Osteoblast (primary cell): ENCODE data around the gene FAP. TPM values are rescaled to one million over a fixed set of nuclear protein-coding genes. Genes with fewer than 3 reads are reported as not detected.
A peak's percentile ranks its signal among the peaks of the same experiment; 100 is the strongest.

Source experiments
- DNase-seq: peaks from one replicate; pipeline ENCODE4 v3.0.0; 2011; ENCODE audit warnings: low spot score, mixed read lengths; ENCODE audit not compliant: insufficient read length; ENCODE audit errors: missing footprints
- H2AFZ ChIP-seq: 2 replicates; pipeline ENCODE4 v1.6.0; 2011; ENCODE audit warnings: mild to moderate bottlenecking, low read length
- H3K27ac ChIP-seq: 2 replicates; pipeline ENCODE4 v1.5.1; 2011; ENCODE audit warnings: mild to moderate bottlenecking, low read depth, low read length, moderate library complexity
- H3K27me3 ChIP-seq: 2 replicates; pipeline ENCODE4 v1.6.0; 2012; ENCODE audit warnings: mild to moderate bottlenecking, control low read depth, inconsistent platforms, low read length, moderate library complexity; ENCODE audit not compliant: insufficient read depth
- H3K36me3 ChIP-seq: 2 replicates; pipeline ENCODE4 v1.5.1; 2011; ENCODE audit warnings: mild to moderate bottlenecking, low read length, control low read depth, moderate library complexity; ENCODE audit not compliant: insufficient read depth
- H3K4me1 ChIP-seq: 2 replicates; pipeline ENCODE4 v1.5.1; 2011; ENCODE audit warnings: mild to moderate bottlenecking, low read length, control low read depth, moderate library complexity; ENCODE audit not compliant: insufficient read depth
- H3K4me2 ChIP-seq: 2 replicates; pipeline ENCODE4 v1.6.0; 2011; ENCODE audit warnings: mild to moderate bottlenecking, low read length; ENCODE audit not compliant: insufficient read depth
- H3K4me3 ChIP-seq: fragments of 200-600 bp; sonication (generic); 3 replicates; pipeline ENCODE4 v1.5.1; 2012; ENCODE audit warnings: mild to moderate bottlenecking, low read length, inconsistent platforms; ENCODE audit not compliant: insufficient read depth
- H3K79me2 ChIP-seq: 2 replicates; pipeline ENCODE4 v1.6.0; 2012; ENCODE audit warnings: mild to moderate bottlenecking, low read length, control low read depth, inconsistent platforms; ENCODE audit not compliant: insufficient read depth
- H3K9me3 ChIP-seq: 2 replicates; pipeline ENCODE4 v1.5.1; 2011; ENCODE audit warnings: low read depth, low read length, control low read depth
- H4K20me1 ChIP-seq: 2 replicates; pipeline ENCODE4 v1.6.0; 2012; ENCODE audit warnings: mild to moderate bottlenecking, low read length, control low read depth; ENCODE audit not compliant: insufficient read depth
- total RNA-seq: library from RNA; depleted of rRNA; stranded (reverse); fragments of >200 nt; gene quantifications from 2 replicates; pipeline ENCODE4 v1.2.3, GENCODE V29; 2012
- TF ChIP-seq, protein P1 (sequence below): IDR thresholded peaks from 2 replicates; pipeline ENCODE4 v1.5.1; 2011; ENCODE audit warnings: mild to moderate bottlenecking, low read depth, low read length, moderate library complexity; ENCODE audit errors: extremely low read depth

The FAP gene
- total RNA-seq, 1 donor = 464 TPM

GRCh38 chr2:162252153-162252552 is 8.9 kb upstream of the FAP start:
- H2AFZ ChIP-seq = no peak overlapping the region
- no peaks in the 10 kb centered on the region for H4K20me1 ChIP-seq

DNA sequence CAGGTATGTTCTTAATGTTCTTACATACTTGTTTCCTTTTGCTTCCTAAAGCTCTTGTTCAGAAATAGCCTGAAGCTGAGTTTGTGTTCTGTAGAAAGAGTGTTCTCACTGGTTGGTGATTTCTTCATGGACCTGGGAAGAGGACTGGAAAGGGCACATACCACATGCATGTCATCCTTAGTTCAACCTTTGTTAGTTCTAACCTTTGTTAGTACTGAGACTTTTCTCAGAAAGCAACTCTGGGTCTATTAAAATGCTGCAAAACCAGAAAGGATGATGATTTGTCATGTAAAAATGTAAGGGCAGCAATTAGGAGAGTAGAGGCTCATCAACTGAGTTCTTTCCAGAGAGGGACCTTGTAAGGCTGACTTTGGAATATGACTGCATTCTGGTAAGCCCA is 2.5 kb upstream of the FAP start:
- Histone ChIP-seq H3K79me2 (peaks cover 22% of the 10 kb centered on the region), H3K36me3 (peaks cover 2% of the 10 kb centered on the region), H3K4me2 (peak overlapping the region; percentile 45), H3K27me3 (no peaks in the 10 kb centered on the region), H3K27ac (peak overlapping the region; percentile 95), H4K20me1 (no peaks in the 10 kb centered on the region), H2AFZ (no peak overlapping the region), H3K4me1 (peaks cover 37% of the 10 kb centered on the region), H3K9me3 (no peaks in the 10 kb centered on the region), H3K4me3 (no peak overlapping the region)
- TF ChIP-seq, protein P1, sequence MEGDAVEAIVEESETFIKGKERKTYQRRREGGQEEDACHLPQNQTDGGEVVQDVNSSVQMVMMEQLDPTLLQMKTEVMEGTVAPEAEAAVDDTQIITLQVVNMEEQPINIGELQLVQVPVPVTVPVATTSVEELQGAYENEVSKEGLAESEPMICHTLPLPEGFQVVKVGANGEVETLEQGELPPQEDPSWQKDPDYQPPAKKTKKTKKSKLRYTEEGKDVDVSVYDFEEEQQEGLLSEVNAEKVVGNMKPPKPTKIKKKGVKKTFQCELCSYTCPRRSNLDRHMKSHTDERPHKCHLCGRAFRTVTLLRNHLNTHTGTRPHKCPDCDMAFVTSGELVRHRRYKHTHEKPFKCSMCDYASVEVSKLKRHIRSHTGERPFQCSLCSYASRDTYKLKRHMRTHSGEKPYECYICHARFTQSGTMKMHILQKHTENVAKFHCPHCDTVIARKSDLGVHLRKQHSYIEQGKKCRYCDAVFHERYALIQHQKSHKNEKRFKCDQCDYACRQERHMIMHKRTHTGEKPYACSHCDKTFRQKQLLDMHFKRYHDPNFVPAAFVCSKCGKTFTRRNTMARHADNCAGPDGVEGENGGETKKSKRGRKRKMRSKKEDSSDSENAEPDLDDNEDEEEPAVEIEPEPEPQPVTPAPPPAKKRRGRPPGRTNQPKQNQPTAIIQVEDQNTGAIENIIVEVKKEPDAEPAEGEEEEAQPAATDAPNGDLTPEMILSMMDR = no peak
- DNase-seq = no peak

More at GRCh38 chr2:162252153-162252552, 8.9 kb upstream of the FAP start:
- Histone ChIP-seq H3K9me3 (no peaks in the 10 kb centered on the region), H3K4me2 (no peak overlapping the region), H3K36me3 (no peaks in the 10 kb centered on the region), H3K79me2 (no peaks in the 10 kb centered on the region), H3K27ac (no peak overlapping the region), H3K4me3 (no peak overlapping the region), H3K4me1 (peaks cover 11% of the 10 kb centered on the region), H3K27me3 (no peaks in the 10 kb centered on the region)
- DNase-seq = no peak
- TF ChIP-seq, protein P1 = no peak

DNA sequence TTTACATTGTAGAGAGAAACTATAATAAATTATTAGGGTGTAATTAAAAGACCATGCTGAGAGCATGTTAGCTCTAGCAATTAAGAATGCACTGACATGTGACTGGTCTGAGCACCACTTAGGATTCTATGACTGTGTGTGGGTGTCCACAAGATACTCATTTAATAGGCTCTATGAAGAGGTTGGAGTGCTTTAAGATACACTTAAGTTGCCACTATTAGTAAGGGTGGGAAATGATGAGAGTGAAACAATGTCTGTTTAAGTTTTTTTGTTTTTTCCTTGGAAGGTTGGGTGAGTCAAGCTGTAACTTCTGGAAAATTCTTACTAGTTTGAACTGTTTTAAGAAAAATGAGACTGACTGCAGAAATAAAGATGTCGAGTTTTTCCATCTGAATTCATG is 1.8 kb upstream of the FAP start:
- H3K9me3 ChIP-seq = no peaks in the 10 kb centered on the region
- no peak overlapping the region for H3K4me3 ChIP-seq
- no peak overlapping the region for H2AFZ ChIP-seq
- peaks cover 9% of the 10 kb centered on the region for H3K36me3 ChIP-seq
- no peaks in the 10 kb centered on the region for H3K27me3 ChIP-seq
- H3K27ac ChIP-seq = peak overlapping the region; percentile 95
- H3K79me2 ChIP-seq = peaks cover 29% of the 10 kb centered on the region
- H3K4me1 ChIP-seq = peaks cover 44% of the 10 kb centered on the region
- DNase-seq = no peak
- peak overlapping the region; percentile 89 for H3K4me2 ChIP-seq
- no peaks in the 10 kb centered on the region for H4K20me1 ChIP-seq
- TF ChIP-seq, protein P1 = no peak

- peak; percentile 89 for DNase-seq
- peak overlapping the region; percentile 30 for H3K4me3 ChIP-seq
- TF ChIP-seq, protein P1 = no peak
- no peaks in the 10 kb centered on the region for H4K20me1 ChIP-seq
- peak overlapping the region; percentile 89 for H3K4me2 ChIP-seq
- peaks cover 14% of the 10 kb centered on the region for H3K36me3 ChIP-seq
- peak overlapping the region; percentile 95 for H3K27ac ChIP-seq
- no peaks in the 10 kb centered on the region for H3K27me3 ChIP-seq
- peaks cover 34% of the 10 kb centered on the region for H3K79me2 ChIP-seq
- no peak overlapping the region for H2AFZ ChIP-seq
- no peaks in the 10 kb centered on the region for H3K9me3 ChIP-seq
- H3K4me1 ChIP-seq = peaks cover 49% of the 10 kb centered on the region
Observed at GRCh38 chr2:162244541-162245031, 1.3 kb upstream of the FAP start.
